Sigmoid colon (tissue), 3 donors: ENCODE results near the gene ITPA.

Source experiments
- CTCF ChIP-seq, 4 experiments: fragments of 450-650 bp in 3 of 4; fragments of 200-600 bp in 1 of 4; IDR thresholded peaks; one replicate each; pipeline ENCODE4 v1.5.1; 2016 to 2019; ENCODE audit warnings: antibody characterized with exemption in 4 of 4, mild to moderate bottlenecking in 3 of 4, moderate library complexity in 2 of 4
- POLR2A ChIP-seq, 2 donors: fragments of 450-650 bp; IDR thresholded peaks; one replicate each; pipeline ENCODE4 v1.6.1; 2016; ENCODE audit warnings: antibody characterized with exemption in 2 of 2, mild to moderate bottlenecking in 2 of 2, moderate library complexity in 2 of 2

- no peak for TF ChIP-seq POLR2A (IDR thresholded peaks at IDR 0.05)
- no peak for TF ChIP-seq CTCF (IDR thresholded peaks at IDR 0.05)
These were observed 28.8 kb downstream of the ITPA start for GRCh38 chr20:3237958-3238615.
